HepG2 (cell line): ENCODE results near the gene FXN. TPM values are rescaled to one million over a fixed set of nuclear protein-coding genes. Genes with fewer than 3 reads are reported as not detected.

ENCODE experiments used
- ATAC-seq: fragments of 200-7000 bp; cut with Tn5 transposase; 3 replicates; pipeline ENCODE4 v1.9.1; 2020; ENCODE audit warnings: mild to moderate bottlenecking, moderate library complexity
- BruUV-seq: library from RNA; stranded (reverse); fragments of 400-500 nt; replicated peaks from 2 replicates; lab custom pipeline; 2021; lab: Mats Ljungman, UMichigan
- CTCF ChIA-PET: fragments of 300-600 bp; formaldehyde crosslinking; extraction: SDS; loops from one replicate; lab custom pipeline; 2021; ENCODE audit warnings: low total read pairs, inconsistent platforms, low intra/inter-chr PET ratio; lab: Yijun Ruan, JAX
- POLR2A ChIA-PET: fragments of 350-600 bp; sonication (Branson Sonifier 250); formaldehyde crosslinking; loops from one replicate; lab custom pipeline; 2020; ENCODE audit warnings: antibody characterized with exemption, inconsistent platforms; lab: Yijun Ruan, JAX
- DNase-seq: peaks from one replicate; pipeline ENCODE4 v3.0.0-alpha.2; 2015; ENCODE audit warnings: low spot score
- FAIRE-seq: peaks from 3 replicates; lab custom pipeline; 2011; peaks lifted over from hg19 to GRCh38; lab: Jason Lieb, UNC
- H2AFZ ChIP-seq: one replicate; pipeline ENCODE4 v1.6.1; 2011; ENCODE audit warnings: low read length, inconsistent platforms
- H3K27ac ChIP-seq: fragments of 300-600 bp; 3 replicates; pipeline ENCODE4 v1.8.0; 2011; ENCODE audit warnings: mixed run types, mild to moderate bottlenecking, mixed read lengths, low read length, inconsistent platforms; ENCODE audit not compliant: insufficient read depth; ENCODE audit errors: extremely low read length
- H3K27me3 ChIP-seq, 2 experiments: fragments of 200-600 bp in 1 of 2; 2 replicates in 1 of 2; 3 replicates in 1 of 2; pipeline versions ENCODE4 v1.6.0 to v1.8.0; 2011; ENCODE audit warnings: low read length in 2 of 2, mild to moderate bottlenecking in 2 of 2, moderate library complexity in 2 of 2, inconsistent platforms in 1 of 2; ENCODE audit not compliant: insufficient read depth in 2 of 2, control insufficient read depth in 1 of 2
- H3K36me3 ChIP-seq, 2 experiments: fragments of 200-600 bp in 1 of 2; replicated peaks in 1 of 2; 2 replicates in 1 of 2; 3 replicates in 1 of 2; pipeline versions ENCODE4 v1.5.1 to v1.8.0; 2011; ENCODE audit warnings: low read length in 2 of 2, inconsistent platforms in 1 of 2; ENCODE audit not compliant: insufficient read depth in 2 of 2, control insufficient read depth in 1 of 2
- H3K4me1 ChIP-seq: 2 replicates; pipeline ENCODE4 v1.5.1; 2012; ENCODE audit warnings: low read length, inconsistent platforms; ENCODE audit not compliant: insufficient read depth
- H3K4me2 ChIP-seq: 2 replicates; pipeline ENCODE4 v1.6.0; 2011; ENCODE audit warnings: low read depth, low read length, inconsistent platforms
- H3K4me3 ChIP-seq, 3 experiments: fragments of 200-600 bp in 1 of 3; sonication (generic), shearing (Covaris generic) in 1 of 3; replicated peaks in 1 of 3; 2 replicates each; pipeline ENCODE4 v1.5.1; 2011 to 2016; ENCODE audit warnings: low read length in 3 of 3, inconsistent platforms in 2 of 3, low read depth in 2 of 3, mild to moderate bottlenecking in 2 of 3, control low read depth in 1 of 3, mixed read lengths in 1 of 3; ENCODE audit not compliant: insufficient read depth in 1 of 3
- H3K79me2 ChIP-seq: one replicate; pipeline ENCODE4 v1.6.1; 2011; ENCODE audit warnings: low read length, inconsistent platforms; ENCODE audit not compliant: insufficient read depth
- H3K9ac ChIP-seq: 2 replicates; pipeline ENCODE4 v1.6.0; 2011; ENCODE audit warnings: mild to moderate bottlenecking, low read depth, low read length, inconsistent platforms; ENCODE audit not compliant: insufficient read depth
- H3K9me3 ChIP-seq: 2 replicates; pipeline ENCODE4 v1.5.1; 2012; ENCODE audit warnings: mild to moderate bottlenecking, low read length
- H4K20me1 ChIP-seq: 2 replicates; pipeline ENCODE4 v1.6.0; 2011; ENCODE audit warnings: inconsistent platforms, mild to moderate bottlenecking, low read length, moderate library complexity; ENCODE audit not compliant: insufficient read depth
- AKAP8 ChIP-seq: sonication (generic); formaldehyde crosslinking; IDR thresholded peaks from 2 replicates; pipeline ENCODE4 v1.5.1; 2020; ENCODE audit warnings: mild to moderate bottlenecking, missing genetic modification reagents
- ATRX ChIP-seq: sonication (generic); formaldehyde crosslinking; IDR thresholded peaks from 2 replicates; pipeline ENCODE4 v1.4.0; 2020; ENCODE audit warnings: missing genetic modification reagents, borderline replicate concordance
- FLYWCH1 ChIP-seq: sonication (generic); formaldehyde crosslinking; IDR thresholded peaks from 2 replicates; pipeline ENCODE4 v1.8.1; 2023; ENCODE audit warnings: mild to moderate bottlenecking, missing genetic modification reagents
- FOXC1 ChIP-seq: sonication (generic); formaldehyde crosslinking; IDR thresholded peaks from 2 replicates; pipeline ENCODE4 v1.8.0; 2022; ENCODE audit warnings: mild to moderate bottlenecking, missing genetic modification reagents, borderline replicate concordance
- TBX3 ChIP-seq: fragments of 450-650 bp; IDR thresholded peaks from 2 replicates; pipeline ENCODE4 v1.6.1; 2017; ENCODE audit warnings: antibody characterized with exemption, mild to moderate bottlenecking, inconsistent platforms, borderline replicate concordance
- TGIF2 ChIP-seq: IDR thresholded peaks from 2 replicates; pipeline ENCODE4 v1.6.1; 2016; ENCODE audit warnings: control low read depth, missing compliant biosample characterization
- THAP9 ChIP-seq: sonication (generic); formaldehyde crosslinking; IDR thresholded peaks from 2 replicates; pipeline ENCODE4; 2020; ENCODE audit warnings: missing genetic modification reagents, mild to moderate bottlenecking, borderline replicate concordance
- ZBTB49 ChIP-seq: sonication (generic); formaldehyde crosslinking; IDR thresholded peaks from 2 replicates; pipeline ENCODE4 v1.4.0; 2020; ENCODE audit warnings: missing genetic modification reagents, borderline replicate concordance
- ZNF251 ChIP-seq: sonication (generic); formaldehyde crosslinking; IDR thresholded peaks from 2 replicates; pipeline ENCODE4 v1.9.0; 2021; ENCODE audit warnings: mild to moderate bottlenecking, missing genetic modification reagents
- ZNF282 ChIP-seq: fragments of 450-650 bp; IDR thresholded peaks from 2 replicates; pipeline ENCODE4 v1.6.1; 2018; ENCODE audit not compliant: partially characterized antibody
- ZNF44 ChIP-seq: sonication (generic); formaldehyde crosslinking; IDR thresholded peaks from 2 replicates; pipeline ENCODE4 v1.5.1; 2020; ENCODE audit warnings: mild to moderate bottlenecking, missing genetic modification reagents
- ZNF446 ChIP-seq: sonication (generic); formaldehyde crosslinking; IDR thresholded peaks from 2 replicates; pipeline ENCODE4 v1.5.0; 2020; ENCODE audit warnings: mild to moderate bottlenecking, missing genetic modification reagents
- ZNF484 ChIP-seq: sonication (generic); formaldehyde crosslinking; IDR thresholded peaks from 2 replicates; pipeline ENCODE4 v1.5.1; 2020; ENCODE audit warnings: mild to moderate bottlenecking, low read depth, missing genetic modification reagents, borderline replicate concordance
- ZNF574 ChIP-seq: sonication (generic); formaldehyde crosslinking; IDR thresholded peaks from 2 replicates; pipeline ENCODE4 v1.4.0; 2020; ENCODE audit warnings: missing genetic modification reagents
- ZNF660 ChIP-seq: sonication (generic); formaldehyde crosslinking; IDR thresholded peaks from 2 replicates; pipeline ENCODE4 v1.5.1; 2020; ENCODE audit warnings: mild to moderate bottlenecking, low read depth, missing genetic modification reagents, borderline replicate concordance
- ZNF790 ChIP-seq: sonication (generic); formaldehyde crosslinking; IDR thresholded peaks from 2 replicates; pipeline ENCODE4 v1.8.0; 2022; ENCODE audit warnings: missing genetic modification reagents, mild to moderate bottlenecking, borderline replicate concordance
- WGBS: methylation state at CpG from one replicate; pipeline ENCODE4 v1.1.6; 2017; ENCODE audit warnings: low lambda C conversion rate; 5-methylcytosine and 5-hydroxymethylcytosine counted together
- in situ Hi-C: cut with HindIII; loops from 2 replicates; pipeline ENCODE4 v1.10.0; 2017; ENCODE audit warnings: low pct_unique_long_range_greater_than_20kb; ENCODE audit not compliant: extremely low pct_ligation_motif_present
- intact Hi-C: fragments of 100-400 bp; cut with micrococcal nuclease; formaldehyde crosslinking; loops from one replicate; pipeline ENCODE4 v1.10.0; 2022; ENCODE audit not compliant: unreplicated experiment
- polyA plus RNA-seq, 8 experiments: library from polyadenylated mRNA; depleted of rRNA in 3 of 8; stranded (reverse) in 7 of 8; unstranded in 1 of 8; fragments of >200 nt; fragmentation: Illumina TruSeq in 4 of 8; extraction: Trizol in 4 of 8; gene quantifications; 2 replicates each; pipeline versions ENCODE4 v1.2.1 to v1.2.3, GENCODE V29; 2011 to 2016; ENCODE audit warnings: low read depth in 4 of 8, missing spikeins in 1 of 8, mixed read lengths in 1 of 8; ENCODE audit not compliant: insufficient read depth in 1 of 8
- total RNA-seq, 5 experiments: library from RNA; depleted of rRNA; stranded (reverse); fragments of >200 nt; fragmentation: Illumina TruSeq; extraction: Trizol; gene quantifications; 2 replicates each; pipeline ENCODE4 v1.2.3, GENCODE V29; 2016; ENCODE audit warnings: low read depth in 1 of 5

FXN gene
- total and polyA plus RNA-seq, 2 of the 13 experiments (the other 11 are each of a cell fraction or from before 2014, with no cell fraction given): 24.1 to 26.0 TPM

GRCh38 chr9:68998385-68998784, 37.2 kb upstream of the FXN start (continued):
- TF ChIP-seq THAP9 (CRISPR knock-in tag) (no peak), ZNF790 (CRISPR knock-in tag) (no peak)

GRCh38 chr9:68998812-68999211, 36.7 kb upstream of the FXN start:
- no peak for ATAC-seq
- Histone ChIP-seq H3K27me3 (no peaks in the 10 kb centered on the region), H3K4me2 (no peak overlapping the region), H3K9me3 (no peaks in the 10 kb centered on the region), H3K36me3 (peaks cover 2 to 7% of the 10 kb centered on the region in 2 experiments; a peak in 2 of 5 replicates), H3K27ac (no peak overlapping the region), H2AFZ (no peak overlapping the region), H3K9ac (no peak overlapping the region), H3K4me3 (no peak overlapping the region), H4K20me1 (no peaks in the 10 kb centered on the region), H3K79me2 (no peaks in the 10 kb centered on the region), H3K4me1 (peaks cover 7% of the 10 kb centered on the region; the same call in 1 of the 2 replicates)
- CTCF ChIA-PET: interaction anchor here (3.9 kb wide), 1 partner anchor 415 kb away, joined by 45 read pairs; no protein-coding TSS in a partner anchor
- DNase-seq: no peak
- BruUV-seq: no TSS peak
- POLR2A ChIA-PET: no interaction called here
- no peak for FAIRE-seq
- WGBS: 91% methylated on average over 5 of the region's 5 CpGs
- intact Hi-C loops (loop anchor here (1.0 kb wide), 2 partner anchors 154 to 415 kb away; no protein-coding TSS in a partner anchor), in situ Hi-C loops (no loop called here)
- TF ChIP-seq TBX3: no peak
- TF ChIP-seq ZNF660 (CRISPR knock-in tag): no peak
- TF ChIP-seq TGIF2 (CRISPR knock-in tag): no peak
- no peak for TF ChIP-seq AKAP8
- no peak for TF ChIP-seq ZNF251 (CRISPR knock-in tag)
- no peak for TF ChIP-seq ZNF446 (CRISPR knock-in tag)
- TF ChIP-seq ZNF282: no peak
- no peak for TF ChIP-seq ZNF574 (CRISPR knock-in tag)
- no peak for TF ChIP-seq FOXC1 (CRISPR knock-in tag)
- TF ChIP-seq ZBTB49 (CRISPR knock-in tag): no peak
- no peak for TF ChIP-seq ZNF44
- TF ChIP-seq ATRX (CRISPR knock-in tag): no peak
- no peak for TF ChIP-seq ZNF484 (CRISPR knock-in tag)
- TF ChIP-seq FLYWCH1: no peak
